Measurements from ENCODE around the gene TLE7.

The TLE7 gene

GRCh38 chr16:71442051-71442440, at the start of gene TLE7:
Gene TLE7, minus strand, starts transcription at chr16:71442054. Its CDS starts 8,730 bp downstream, at chr16:71433324.
- CTCF ChIA-PET: interaction anchor here (1.0 kb wide), 1 partner anchor 519 kb away, joined by 3 read pairs; no protein-coding TSS in a partner anchor
- Mint-ChIP-seq H3K4me1 (no peaks in the 10 kb centered on the region), H3K36me3 (peaks cover 1% of the 10 kb centered on the region), H3K27ac (no peak within 1 kb of the TSS), H3K4me3 (no peak within 1 kb of the TSS), H3K9me3 (peaks cover 22% of the 10 kb centered on the region), H3K27me3 (peaks cover 20% of the 10 kb centered on the region)
- DNase-seq: no peak

- H3K27ac Mint-ChIP-seq: no peak overlapping the region
- H3K9me3 Mint-ChIP-seq: no peaks in the 10 kb centered on the region
- H3K36me3 Mint-ChIP-seq: no peaks in the 10 kb centered on the region
- CTCF ChIA-PET: interaction anchor here (1.8 kb wide), 1 partner anchor 8 kb away, joined by 8 read pairs; no protein-coding TSS in a partner anchor
- no peaks in the 10 kb centered on the region for H3K27me3 Mint-ChIP-seq
- DNase-seq: no peak
- no peaks in the 10 kb centered on the region for H3K4me1 Mint-ChIP-seq
- H3K4me3 Mint-ChIP-seq: no peak overlapping the region
Measured at GRCh38 chr16:71491054-71491453, 49.2 kb upstream of the TLE7 start.

DNA sequence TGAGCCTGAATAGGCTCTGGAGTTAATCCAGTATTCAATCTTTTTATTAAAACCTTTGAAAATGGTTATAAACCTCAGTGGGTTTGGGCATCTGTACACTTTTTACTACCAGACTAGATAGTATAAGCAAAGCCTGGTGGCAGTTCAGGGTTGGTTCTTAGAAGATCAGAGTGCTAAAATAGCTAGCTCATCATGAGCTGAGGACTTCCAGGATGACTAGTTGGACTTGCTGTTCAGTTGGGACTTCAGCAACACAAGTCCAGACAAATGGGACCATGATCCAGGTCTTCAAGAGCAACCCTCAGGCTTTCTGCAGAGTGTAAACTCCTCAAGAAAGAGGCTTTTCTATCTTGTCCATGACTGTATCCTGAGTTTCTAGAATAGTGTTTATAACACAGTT, 48.5 kb upstream of the TLE7 start:
- H3K9me3 Mint-ChIP-seq: no peaks in the 10 kb centered on the region

DNA sequence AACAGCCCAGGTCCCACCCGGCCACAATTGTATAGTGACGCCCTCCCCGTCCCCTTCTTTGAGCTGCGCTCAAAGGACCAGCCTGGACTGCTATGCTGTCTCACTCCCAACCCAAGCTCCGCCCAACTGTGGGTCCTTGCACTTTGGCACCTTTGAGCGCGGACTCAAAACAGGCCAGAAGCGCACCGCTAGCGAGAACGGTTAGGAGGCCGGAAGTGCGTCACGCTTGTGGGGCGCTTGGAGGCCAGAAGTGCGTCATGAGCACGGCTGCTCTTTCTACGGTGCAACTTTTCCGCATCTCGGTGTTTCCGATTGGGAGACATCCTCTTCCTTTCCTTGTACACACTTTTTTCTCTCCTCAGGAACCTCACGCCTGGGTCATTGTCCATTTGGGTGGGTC, 47.3 kb upstream of the TLE7 start, which contains the start of gene ZNF19:
TSS of gene ZNF19 (minus strand) at position 203 of the 400 bp plus-strand sequence. CDS start 7,210 bp downstream, outside the sequence.
- H3K27ac Mint-ChIP-seq: no peak within 1 kb of the TSS
- H3K4me1 Mint-ChIP-seq: peaks cover 7% of the 10 kb centered on the region
- no peaks in the 10 kb centered on the region for H3K36me3 Mint-ChIP-seq
- DNase-seq: no peak
- H3K27me3 Mint-ChIP-seq: no peaks in the 10 kb centered on the region
- H3K4me3 Mint-ChIP-seq: no peak within 1 kb of the TSS
- CTCF ChIA-PET: interaction anchor here (1.8 kb wide), 1 partner anchor 10 kb away, joined by 8 read pairs; no protein-coding TSS in a partner anchor
- no peaks in the 10 kb centered on the region for H3K9me3 Mint-ChIP-seq

More for the DNA sequence above, 48.5 kb upstream of the TLE7 start:
- DNase-seq: no peak
- no peaks in the 10 kb centered on the region for H3K4me1 Mint-ChIP-seq
- H3K27me3 Mint-ChIP-seq: no peaks in the 10 kb centered on the region
- CTCF ChIA-PET: interaction anchor here (0.6 to 1.8 kb wide), 3 partner anchors 9 to 48 kb away, joined by 3 to 8 read pairs (median 3); no protein-coding TSS in a partner anchor
- no peaks in the 10 kb centered on the region for H3K36me3 Mint-ChIP-seq
- no peak overlapping the region for H3K4me3 Mint-ChIP-seq
- no peak overlapping the region for H3K27ac Mint-ChIP-seq

- Mint-ChIP-seq H3K36me3 (no peaks in the 10 kb centered on the region), H3K27me3 (no peaks in the 10 kb centered on the region), H3K9me3 (no peaks in the 10 kb centered on the region), H3K27ac (peak overlapping the region; percentile 87), H3K4me3 (peak overlapping the region; percentile 73), H3K4me1 (peaks cover 21% of the 10 kb centered on the region)
- CTCF ChIA-PET: interaction anchor here (0.7 to 1.4 kb wide), 2 partner anchors 13 to 22 kb away, joined by 3 to 7 read pairs; partner anchors contain the start of gene ZNF23
- DNase-seq: peak; percentile 86
Measured at GRCh38 chr16:71484006-71484893, 42.4 kb upstream of the TLE7 start.

DNA sequence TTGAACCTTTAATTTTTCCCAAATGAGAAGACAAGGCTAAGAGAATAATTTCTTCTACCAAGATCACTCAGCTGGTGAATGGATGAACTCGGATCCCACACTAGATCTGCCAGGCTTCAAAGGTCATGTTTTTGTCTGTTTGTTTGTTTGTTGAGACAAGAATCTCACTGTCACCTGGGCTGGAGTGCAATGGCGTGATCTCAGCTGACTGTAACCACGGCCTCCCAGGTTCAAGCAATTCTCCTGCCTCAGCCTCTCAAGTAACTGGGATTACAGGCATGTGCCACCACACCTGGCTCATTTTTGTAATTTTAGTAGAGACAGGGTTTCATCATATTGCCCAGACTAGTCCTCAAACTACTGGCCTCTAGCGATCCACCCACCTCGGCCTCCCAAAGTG, 40.7 kb upstream of the TLE7 start:
- Mint-ChIP-seq H3K27ac (no peak overlapping the region), H3K36me3 (no peaks in the 10 kb centered on the region), H3K4me1 (peaks cover 21% of the 10 kb centered on the region), H3K9me3 (no peaks in the 10 kb centered on the region), H3K4me3 (no peak overlapping the region), H3K27me3 (no peaks in the 10 kb centered on the region)
- CTCF ChIA-PET: interaction anchor here (1.3 to 1.9 kb wide), 2 partner anchors 16 to 20 kb away, joined by 4 to 5 read pairs; partner anchors contain the start of gene ZNF23
- no peak for DNase-seq

- Mint-ChIP-seq H3K27me3 (no peaks in the 10 kb centered on the region), H3K9me3 (no peaks in the 10 kb centered on the region), H3K36me3 (no peaks in the 10 kb centered on the region), H3K27ac (no peak overlapping the region), H3K4me1 (peaks cover 26% of the 10 kb centered on the region), H3K4me3 (no peak overlapping the region)
- CTCF ChIA-PET: interaction anchor here (1.9 kb wide), 1 partner anchor 18 kb away, joined by 5 read pairs; no protein-coding TSS in a partner anchor
- DNase-seq: no peak
Measured at GRCh38 chr16:71480956-71481355, 39.1 kb upstream of the TLE7 start.

- H3K4me3 Mint-ChIP-seq: no peak overlapping the region
- H3K27me3 Mint-ChIP-seq: no peaks in the 10 kb centered on the region
- CTCF ChIA-PET: interaction anchor here (0.6 to 0.9 kb wide), 4 partner anchors 16 to 62 kb away, joined by 3 to 4 read pairs (median 3); no protein-coding TSS in a partner anchor
- H3K27ac Mint-ChIP-seq: no peak overlapping the region
- no peaks in the 10 kb centered on the region for H3K36me3 Mint-ChIP-seq
- H3K4me1 Mint-ChIP-seq: peaks cover 20% of the 10 kb centered on the region
- no peaks in the 10 kb centered on the region for H3K9me3 Mint-ChIP-seq
- no peak for DNase-seq
Measured at GRCh38 chr16:71479420-71479819, 37.6 kb upstream of the TLE7 start.

DNA sequence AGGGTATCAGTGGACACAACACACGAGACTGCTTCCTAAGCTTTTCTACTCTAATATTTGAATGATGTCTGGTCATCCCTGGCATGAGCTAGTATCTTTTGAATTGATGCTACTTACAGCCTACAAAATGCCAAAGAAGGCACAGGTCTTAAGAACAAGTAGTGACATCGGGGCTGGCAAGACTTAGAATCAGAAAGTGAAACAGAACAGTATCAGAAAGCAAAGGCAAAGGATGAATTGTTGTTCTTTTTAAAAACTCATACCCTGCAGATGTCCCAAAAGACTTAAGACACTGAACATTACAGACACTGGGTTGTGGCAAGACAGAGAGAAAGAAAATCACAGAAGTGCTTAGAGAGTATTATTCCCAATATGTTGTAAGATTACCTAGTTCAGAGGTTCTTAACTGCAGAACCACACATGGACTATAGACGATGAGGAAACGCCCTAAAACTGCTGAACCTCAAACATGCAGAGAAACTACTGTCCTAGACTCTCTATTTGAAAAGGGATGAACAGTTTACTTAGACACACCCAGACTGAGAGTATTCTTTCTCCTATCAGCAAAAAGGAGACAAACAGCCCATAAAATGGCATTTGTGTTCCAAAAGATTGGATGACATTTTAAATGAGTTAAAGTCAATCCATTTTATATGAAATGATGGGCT, 34.7 kb upstream of the TLE7 start:
- no peak for DNase-seq
- Mint-ChIP-seq H3K27me3 (no peaks in the 10 kb centered on the region), H3K9me3 (no peaks in the 10 kb centered on the region), H3K4me3 (no peak overlapping the region), H3K36me3 (no peaks in the 10 kb centered on the region), H3K4me1 (peaks cover 9% of the 10 kb centered on the region), H3K27ac (peak overlapping the region; percentile 16)
- CTCF ChIA-PET: no interaction called here

DNA sequence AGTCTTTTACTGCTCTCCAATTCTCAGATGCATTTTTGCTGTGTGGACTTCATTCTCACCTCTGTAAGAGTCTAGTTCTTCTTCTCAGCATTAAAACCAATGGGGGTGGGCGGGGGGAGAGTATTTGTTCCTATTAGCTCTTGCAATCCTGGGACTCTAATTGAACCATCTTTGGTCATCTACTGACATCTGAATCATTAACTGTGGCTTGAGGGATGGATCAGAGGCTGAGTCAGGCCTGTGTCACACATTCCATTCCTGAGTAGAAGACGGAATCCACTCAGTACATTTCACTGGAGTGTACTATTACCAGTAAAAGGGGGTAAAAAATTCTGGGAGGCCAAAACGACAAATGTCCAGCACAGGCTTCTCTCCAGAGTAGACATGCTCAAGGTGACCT, 33.0 kb upstream of the TLE7 start:
- no peak overlapping the region for H3K27ac Mint-ChIP-seq
- H3K27me3 Mint-ChIP-seq: no peaks in the 10 kb centered on the region
- no peak overlapping the region for H3K4me3 Mint-ChIP-seq
- H3K4me1 Mint-ChIP-seq: peaks cover 9% of the 10 kb centered on the region
- DNase-seq: no peak
- H3K36me3 Mint-ChIP-seq: no peaks in the 10 kb centered on the region
- H3K9me3 Mint-ChIP-seq: no peaks in the 10 kb centered on the region
- CTCF ChIA-PET: interaction anchor here (1.5 kb wide), 1 partner anchor 62 kb away, joined by 3 read pairs; no protein-coding TSS in a partner anchor

DNA sequence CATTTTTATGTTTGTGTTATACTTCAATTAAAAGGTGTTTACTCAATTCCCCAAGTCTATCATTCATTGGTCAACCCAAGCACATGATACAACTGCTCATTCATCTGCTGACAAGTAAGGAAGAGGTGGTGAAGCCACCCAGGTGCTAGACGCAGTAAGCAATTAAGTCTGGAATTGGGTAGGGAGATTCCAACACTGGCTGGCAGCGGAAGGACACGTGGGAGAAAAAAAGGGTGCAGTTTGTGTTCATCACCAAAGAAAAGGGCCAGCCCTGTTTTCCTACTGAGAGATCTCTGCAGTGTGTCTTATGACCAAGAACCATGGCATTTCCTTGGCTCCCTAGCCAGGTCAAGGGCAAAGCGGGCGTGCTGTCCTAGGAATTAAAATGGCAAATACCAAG, 32.0 kb upstream of the TLE7 start:
- DNase-seq: no peak
- CTCF ChIA-PET: interaction anchor here (1.5 kb wide), 1 partner anchor 61 kb away, joined by 3 read pairs; no protein-coding TSS in a partner anchor
- no peaks in the 10 kb centered on the region for H3K27me3 Mint-ChIP-seq
- no peaks in the 10 kb centered on the region for H3K36me3 Mint-ChIP-seq
- peaks cover 5% of the 10 kb centered on the region for H3K4me1 Mint-ChIP-seq
- H3K4me3 Mint-ChIP-seq: no peak overlapping the region
- H3K9me3 Mint-ChIP-seq: no peaks in the 10 kb centered on the region
- H3K27ac Mint-ChIP-seq: no peak overlapping the region

DNA sequence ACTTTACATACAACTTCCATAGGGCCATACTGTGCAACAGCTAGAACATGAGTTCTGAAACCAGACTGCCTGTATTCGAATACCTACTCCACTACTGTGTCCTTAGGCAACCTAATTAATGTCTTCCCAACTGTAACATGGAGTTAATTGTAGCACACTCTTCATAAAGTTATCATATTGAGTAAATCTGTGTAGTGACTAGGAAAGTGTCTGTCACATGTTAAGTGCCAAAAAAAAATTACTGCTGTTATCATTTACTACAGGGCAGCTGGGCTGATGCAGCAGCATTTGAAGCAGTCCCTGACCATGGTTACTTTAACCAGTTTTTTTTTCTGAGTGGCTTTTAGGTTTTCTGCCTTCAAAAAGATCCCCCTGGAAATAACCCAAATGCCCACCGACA, 31.1 kb upstream of the TLE7 start:
- H3K27ac Mint-ChIP-seq: no peak overlapping the region
- no peak overlapping the region for H3K4me3 Mint-ChIP-seq

DNA sequence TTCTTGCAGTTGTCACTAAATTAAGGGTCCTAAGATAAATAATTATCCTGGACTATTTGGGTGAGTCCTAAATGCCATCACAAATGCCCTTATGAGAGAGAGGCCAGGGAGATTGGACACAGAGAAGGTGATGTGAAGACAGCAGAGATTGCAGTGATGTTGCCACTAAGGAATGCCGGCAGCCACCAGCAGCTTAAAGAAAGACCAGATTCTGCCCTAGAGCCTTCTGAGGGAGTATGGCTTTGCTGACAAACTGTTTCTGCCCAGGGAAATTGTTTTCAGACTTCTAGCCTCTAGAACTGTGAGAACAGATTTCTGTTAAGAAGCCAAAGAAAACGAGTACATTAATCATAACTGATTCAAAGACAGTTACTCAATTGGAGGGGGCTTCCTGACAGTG, 30.2 kb upstream of the TLE7 start:
- no peak for DNase-seq
- CTCF ChIA-PET: no interaction called here
- H3K27me3 Mint-ChIP-seq: no peaks in the 10 kb centered on the region
- H3K36me3 Mint-ChIP-seq: no peaks in the 10 kb centered on the region
- H3K4me3 Mint-ChIP-seq: no peak overlapping the region
- no peak overlapping the region for H3K27ac Mint-ChIP-seq
- H3K9me3 Mint-ChIP-seq: no peaks in the 10 kb centered on the region
- H3K4me1 Mint-ChIP-seq: peaks cover 2% of the 10 kb centered on the region

More for the DNA sequence above, 31.1 kb upstream of the TLE7 start:
- Mint-ChIP-seq H3K4me1 (peaks cover 5% of the 10 kb centered on the region), H3K27me3 (no peaks in the 10 kb centered on the region), H3K36me3 (no peaks in the 10 kb centered on the region), H3K9me3 (no peaks in the 10 kb centered on the region)
- DNase-seq: no peak
- CTCF ChIA-PET: no interaction called here

DNA sequence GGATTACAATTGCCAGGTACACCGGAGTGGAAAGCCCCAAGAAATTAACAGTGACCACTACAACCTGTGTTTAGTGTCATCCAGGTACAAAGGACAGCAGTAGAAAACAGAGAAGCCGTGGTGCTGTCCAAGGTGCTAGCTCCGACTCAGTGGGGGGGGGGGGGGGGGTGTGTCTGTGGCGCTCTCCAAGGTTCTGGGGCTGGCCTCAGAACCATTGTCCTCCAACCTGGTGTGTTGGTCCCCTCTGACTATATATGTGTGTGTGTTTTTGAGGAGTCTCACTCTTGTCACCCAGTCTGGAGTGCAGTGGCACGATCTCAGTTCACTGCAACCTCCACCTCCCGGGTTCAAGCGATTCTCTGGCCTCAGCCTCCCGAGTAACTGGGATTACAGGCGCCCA, 26.0 kb upstream of the TLE7 start:
- DNase-seq: peak; percentile 67
- H3K36me3 Mint-ChIP-seq: peaks cover 2% of the 10 kb centered on the region
- CTCF ChIA-PET: no interaction called here
- no peak overlapping the region for H3K4me3 Mint-ChIP-seq
- peaks cover 4% of the 10 kb centered on the region for H3K4me1 Mint-ChIP-seq
- H3K27ac Mint-ChIP-seq: no peak overlapping the region
- no peaks in the 10 kb centered on the region for H3K27me3 Mint-ChIP-seq
- no peaks in the 10 kb centered on the region for H3K9me3 Mint-ChIP-seq

Measured in activated naive CD4-positive, alpha-beta T cell treated with anti-CD3 and anti-CD28 coated beads, Interleukin-2, amount 10 ng/mL, durations not matched to agents 7 days and 5 days (primary cell).